ENCODE results near the gene SDF4.

GRCh38 chr1:1278620-1279019, 46.8 kb upstream of the SDF4 start:
- TF ChIP-seq POLR2AphosphoS5 (IDR thresholded peaks at IDR 0.05; ENCODE audit: low read depth, low read length) (no peak), MAFK (IDR thresholded peaks at IDR 0.05; ENCODE audit: low read depth, low read length) (no peak), ZNF274 (IDR thresholded peaks at IDR 0.05; ENCODE audit: borderline replicate concordance, extremely low read depth, low read length) (no peak), HDAC6 (IDR thresholded peaks at IDR 0.05; ENCODE audit: low read depth, low read length) (no peak), NRF1 (IDR thresholded peaks at IDR 0.05; ENCODE audit: low read depth, low read length) (no peak), SP2 (IDR thresholded peaks at IDR 0.05; ENCODE audit: low read length) (no peak)

Measured in H1 (cell line).